GM19395 (cell line): ENCODE results near the gene FXYD6.

Experiments used
- ATAC-seq: cut with Tn5 transposase; IDR thresholded peaks from one replicate; pipeline ENCODE4 v1.9.1; 2021; ENCODE audit warnings: mild to moderate bottlenecking, moderate library complexity; ENCODE audit not compliant: unreplicated experiment

FXYD6 gene

DNA sequence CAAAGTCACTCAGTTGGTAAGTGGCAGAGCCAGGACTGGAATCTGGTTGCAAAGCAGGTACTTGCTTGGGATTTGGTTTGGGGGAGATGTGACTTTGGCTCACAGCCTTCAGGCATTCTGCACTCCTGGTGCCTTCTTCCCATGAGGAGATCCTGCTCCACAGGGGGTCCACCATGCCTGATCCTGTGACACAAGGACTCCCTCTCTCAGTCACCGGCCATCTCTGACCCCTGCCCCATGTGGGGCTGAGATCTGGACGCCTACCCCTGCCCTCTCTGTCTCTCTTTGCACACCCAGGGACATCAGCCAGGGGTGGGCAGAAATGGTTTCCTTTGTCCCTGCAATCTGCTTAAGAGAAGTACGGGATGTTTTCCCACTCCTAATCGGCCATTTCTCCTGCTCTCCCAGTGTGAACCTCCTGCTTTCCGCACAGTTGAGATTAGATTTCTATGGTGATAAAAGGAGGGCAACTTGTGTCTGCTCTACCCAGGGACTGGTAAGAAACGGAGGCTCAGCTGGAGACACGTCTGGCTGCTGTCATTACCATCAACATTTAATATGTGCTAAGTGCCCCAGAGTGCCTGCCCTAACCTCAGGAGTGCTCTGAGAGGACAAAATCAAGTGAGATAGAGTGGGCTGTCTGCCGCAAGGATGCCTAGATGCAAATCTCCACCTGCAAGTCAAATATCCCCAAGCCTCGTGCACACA is 11.1 kb upstream of the FXYD6 start:
- ATAC-seq: no peak

DNA sequence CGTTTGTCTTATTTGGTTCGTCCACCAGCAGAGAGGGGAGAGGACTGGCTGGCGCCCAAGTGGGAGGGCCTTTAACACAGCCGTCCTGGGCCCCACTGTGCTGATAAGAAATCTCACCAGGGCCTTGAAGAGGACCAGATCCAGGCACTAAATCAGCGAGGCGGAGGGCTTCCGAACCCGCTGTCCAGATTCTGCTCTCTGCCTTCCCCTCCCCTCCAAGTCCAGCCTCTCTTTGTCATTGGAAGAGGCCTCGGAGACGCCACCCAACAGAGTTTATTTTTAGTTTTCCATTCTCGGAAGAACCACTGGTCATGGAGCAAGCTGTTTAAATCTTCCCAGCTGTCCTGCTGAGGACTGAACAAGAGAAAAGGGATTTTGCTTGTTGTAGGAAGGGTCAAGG is 9.3 kb upstream of the FXYD6 start:
- no peak for ATAC-seq

DNA sequence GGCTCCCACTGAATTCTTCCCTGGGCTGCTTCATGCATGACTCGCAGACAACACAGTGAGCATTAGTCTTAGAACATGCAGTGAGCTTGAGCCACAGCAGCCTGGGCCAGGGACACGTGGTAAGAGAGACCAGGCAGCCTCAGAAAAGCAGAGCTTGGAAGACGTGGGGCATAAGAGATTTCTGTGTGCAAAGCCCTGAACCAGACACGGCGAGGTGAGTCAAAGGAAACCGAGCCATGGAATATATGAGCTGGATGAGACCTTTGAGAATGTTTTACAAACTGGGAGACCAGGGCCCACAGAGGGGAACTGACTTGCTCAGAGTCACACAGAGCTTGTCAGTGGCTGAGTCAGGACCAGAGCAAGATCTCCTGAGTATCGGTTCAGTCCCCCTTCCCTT is 8.5 kb upstream of the FXYD6 start:
- no peak for ATAC-seq

- ATAC-seq: no peak
Measured at GRCh38 chr11:117883063-117883462, 6.6 kb upstream of the FXYD6 start.

GRCh38 chr11:117882311-117882905 is 6.0 kb upstream of the FXYD6 start:
- ATAC-seq: no peak

DNA sequence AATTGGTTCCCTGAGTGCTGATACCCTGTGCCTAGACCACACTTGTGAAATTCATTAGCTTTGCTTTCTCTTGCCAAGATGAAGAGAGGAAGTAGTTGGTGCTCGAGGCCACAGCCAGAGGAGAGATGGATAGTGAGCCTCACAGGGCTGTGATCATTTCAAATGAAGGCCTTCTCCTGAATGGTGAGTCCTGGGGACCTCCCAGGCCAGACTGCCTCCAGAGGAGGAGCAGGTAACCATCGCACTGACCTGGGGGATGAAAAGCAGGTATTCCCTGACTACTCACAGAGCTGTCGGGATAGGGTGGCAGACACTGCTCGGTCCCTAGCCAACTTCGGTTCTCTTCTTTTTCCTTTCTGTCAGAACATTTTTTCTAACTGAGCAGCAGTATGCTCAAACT is 4.8 kb upstream of the FXYD6 start:
- no peak for ATAC-seq

GRCh38 chr11:117879516-117880480 is 3.3 kb upstream of the FXYD6 start:
- no peak for ATAC-seq

DNA sequence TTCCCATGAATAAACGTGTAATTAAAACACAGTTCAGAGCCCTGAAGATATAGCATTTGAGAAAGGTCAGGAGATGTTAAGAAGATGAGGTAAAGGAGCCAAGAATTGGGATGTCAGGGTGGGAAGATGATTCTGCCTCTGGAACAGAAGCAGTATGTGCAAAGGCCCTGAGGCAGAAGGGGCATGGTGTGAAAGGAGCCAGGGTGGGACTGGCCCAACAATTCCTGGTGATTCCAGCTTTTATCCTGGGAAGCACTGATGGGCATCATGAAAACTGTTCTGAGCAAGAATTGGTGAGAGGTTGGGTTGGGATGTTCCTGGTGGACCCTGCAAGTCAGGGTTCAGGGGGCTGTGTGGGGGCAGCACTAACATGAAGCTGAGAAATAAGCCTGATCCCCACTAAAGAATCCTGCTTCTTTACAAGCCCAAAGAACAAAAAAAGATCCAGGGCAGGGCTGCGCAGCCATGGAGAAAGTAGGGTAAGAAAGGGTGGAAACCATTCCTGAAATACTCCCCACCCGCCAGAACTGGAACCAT is 2.5 kb upstream of the FXYD6 start:
- no peak for ATAC-seq

- ATAC-seq: no peak
Measured at GRCh38 chr11:117878314-117878938, 2.0 kb upstream of the FXYD6 start.

DNA sequence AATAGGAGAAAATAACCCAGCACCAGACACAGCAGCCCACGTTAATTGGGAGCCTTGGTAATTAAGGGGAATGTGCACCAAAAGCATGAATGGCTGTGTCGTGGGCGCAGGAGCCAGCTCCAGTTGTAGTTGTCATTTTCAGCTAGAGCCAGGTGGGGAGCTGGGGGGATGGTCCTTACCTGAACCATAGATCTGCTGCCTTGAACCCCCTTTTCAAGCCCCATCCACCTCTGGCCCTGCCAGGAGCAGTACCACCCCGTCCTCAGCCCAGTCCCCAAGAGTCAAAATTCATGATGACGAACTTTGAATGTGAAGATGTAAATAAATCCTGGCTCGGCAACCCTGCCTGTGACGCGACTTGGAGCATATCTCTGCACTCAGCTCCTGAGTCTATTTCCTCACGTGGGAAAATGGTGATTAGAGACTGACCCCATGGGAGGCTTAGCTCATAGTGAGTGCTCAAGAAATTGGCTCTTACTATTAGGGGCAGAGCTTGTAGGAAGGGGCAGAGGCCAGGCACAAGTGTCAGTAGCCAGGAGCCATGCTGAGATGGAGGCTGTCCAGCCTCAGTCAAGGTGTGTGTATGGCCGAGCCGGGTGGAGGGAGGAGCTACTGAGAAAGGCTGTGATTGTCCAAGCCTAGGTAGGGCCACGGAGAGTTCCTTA is 794 bp upstream of the FXYD6 start:
- no peak for ATAC-seq

GRCh38 chr11:117876059-117876340 is 458 bp downstream of the FXYD6 start:
- no peak for ATAC-seq

- no peak for ATAC-seq
Measured at GRCh38 chr11:117875382-117876058, 938 bp downstream of the FXYD6 start.

GRCh38 chr11:117874910-117875381 is 1.5 kb downstream of the FXYD6 start:
- no peak for ATAC-seq

GRCh38 chr11:117874253-117874909 is 2.1 kb downstream of the FXYD6 start:
- no peak for ATAC-seq

GRCh38 chr11:117873828-117874125 is 2.7 kb downstream of the FXYD6 start:
- ATAC-seq: no peak

DNA sequence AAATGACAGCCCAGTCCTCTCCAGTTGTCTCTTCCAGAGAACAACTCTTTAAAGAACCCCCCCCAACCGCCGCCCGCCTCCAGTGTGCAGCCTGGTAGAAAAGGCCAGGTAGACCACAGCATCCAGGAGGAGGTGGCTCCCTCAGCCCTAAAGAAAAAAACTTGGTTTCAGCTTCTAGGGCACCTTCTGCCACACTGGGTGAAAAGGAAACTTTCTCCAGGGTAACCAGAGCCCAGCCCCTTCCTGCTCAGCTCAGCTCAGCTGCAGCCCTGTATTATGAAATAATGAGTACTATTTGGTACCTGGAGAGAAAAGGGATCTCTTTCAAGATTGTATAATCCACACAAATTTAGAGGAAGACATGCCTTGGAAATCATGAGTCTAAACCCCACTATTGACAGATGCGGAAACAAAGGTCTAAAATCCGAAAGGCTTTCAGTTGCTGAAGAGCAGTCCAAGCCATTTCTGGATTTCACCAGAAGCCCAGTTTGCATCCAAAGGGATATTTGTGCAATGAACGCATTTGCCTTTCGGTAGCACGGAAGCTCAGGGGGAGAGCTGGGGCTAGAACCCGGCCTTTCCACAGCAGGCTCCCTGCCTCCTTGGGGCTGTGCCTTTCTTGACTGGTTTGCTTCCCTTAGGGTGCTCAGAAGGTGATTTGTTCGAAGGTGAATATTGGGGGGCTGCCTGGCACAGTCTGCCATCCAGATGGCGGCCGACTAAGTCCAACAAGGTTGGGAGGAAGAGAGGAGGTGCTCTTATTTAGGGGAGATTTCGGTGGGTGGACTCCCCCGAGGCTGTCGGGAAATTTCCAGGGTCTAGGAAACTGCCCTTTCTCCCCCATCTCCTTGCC is 3.3 kb downstream of the FXYD6 start:
- no peak for ATAC-seq

DNA sequence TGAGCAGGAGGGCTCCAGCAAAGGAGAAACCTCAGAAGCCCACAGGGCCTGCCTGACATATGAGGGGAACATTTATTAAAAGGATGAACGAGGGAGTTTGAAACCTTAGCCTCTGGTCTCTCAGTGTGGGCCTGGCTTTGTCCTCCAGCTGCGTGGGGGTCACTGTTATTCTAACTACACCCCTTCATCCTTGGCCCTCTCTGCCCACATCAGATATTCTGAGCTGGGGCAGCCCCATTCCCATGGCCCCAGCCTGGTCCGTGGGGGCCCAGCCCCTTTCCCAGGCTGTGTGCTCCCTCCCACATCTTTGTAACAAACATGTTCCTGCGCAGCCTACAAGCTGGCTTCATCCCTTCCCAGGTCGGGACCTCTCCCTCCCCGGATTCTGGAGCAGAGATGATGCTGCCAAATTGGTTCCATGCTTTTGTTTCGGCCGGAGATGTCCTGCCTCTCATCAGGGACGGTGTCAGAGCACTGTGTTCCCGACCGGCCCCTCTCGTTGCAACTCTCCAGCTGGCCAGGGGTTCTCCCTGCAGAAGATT is 4.0 kb downstream of the FXYD6 start:
- ATAC-seq: no peak

DNA sequence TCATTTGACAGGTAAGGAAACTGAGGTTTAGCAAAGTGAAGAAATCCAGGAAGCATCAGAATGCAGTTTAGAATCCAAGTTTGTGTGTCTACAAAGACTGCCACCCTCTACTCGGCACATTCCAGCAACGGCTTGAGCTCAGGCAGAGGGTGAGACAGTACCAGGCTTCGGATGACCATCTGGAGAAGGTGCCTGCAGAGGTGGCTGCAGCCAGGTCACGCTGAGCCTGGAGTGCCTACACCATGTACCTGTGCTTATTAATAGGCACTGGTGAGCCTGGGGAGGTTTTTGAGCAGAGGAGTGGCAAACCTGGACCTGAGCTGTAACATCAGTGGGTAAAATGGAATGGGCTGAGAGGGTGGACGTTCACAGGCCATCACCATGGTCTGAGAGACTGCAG is 4.7 kb downstream of the FXYD6 start:
- ATAC-seq: no peak

DNA sequence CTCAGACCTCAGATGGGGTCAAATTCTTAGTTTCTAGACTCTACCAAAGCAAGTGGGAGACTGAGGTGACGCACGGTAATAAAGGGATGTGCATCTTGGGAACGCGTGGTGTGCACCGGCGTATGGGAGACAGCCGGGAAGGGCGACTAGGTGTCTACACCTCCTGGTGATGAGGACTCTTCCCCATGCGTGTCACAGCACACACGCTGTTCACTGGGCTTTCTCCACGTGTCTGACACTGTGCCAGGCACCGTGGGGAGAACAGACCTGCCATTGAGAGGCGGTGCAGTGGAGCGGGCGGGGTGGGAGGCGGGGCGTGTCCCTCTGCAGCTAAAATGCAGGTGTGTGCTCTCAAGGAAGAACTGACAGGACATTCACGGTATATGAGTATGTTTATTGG is 5.3 kb downstream of the FXYD6 start:
- no peak for ATAC-seq
